Fibroblast of lung (primary cell): ENCODE data around the gene OR8D4. TPM values are rescaled to one million over a fixed set of nuclear protein-coding genes. Genes with fewer than 3 reads are reported as not detected.
"Not testable (repeated sequence)": the region's sequence is repeated elsewhere in the genome, so short reads cannot be mapped to it uniquely, and the experiment has no call there.

ENCODE experiments used
- DNase-seq, 2 donors: peaks; one replicate each; pipeline versions ENCODE4 v3.0.0 to v3.0.0-alpha.2; 2010; ENCODE audit warnings: low read depth in 2 of 2
- H2AFZ ChIP-seq: 2 replicates; pipeline ENCODE4 v1.5.1; 2012; ENCODE audit warnings: low read length, control low read depth, inconsistent platforms
- H3K27ac ChIP-seq: 2 replicates; pipeline ENCODE4 v1.5.1; 2011; ENCODE audit warnings: low read length, control low read depth; ENCODE audit not compliant: insufficient read depth
- H3K27me3 ChIP-seq: 2 replicates; pipeline ENCODE4 v1.5.1; 2011; ENCODE audit warnings: mild to moderate bottlenecking, low read length; ENCODE audit not compliant: control insufficient read depth, insufficient read depth
- H3K36me3 ChIP-seq: 2 replicates; pipeline ENCODE4 v1.5.1; 2011; ENCODE audit warnings: low read length; ENCODE audit not compliant: control insufficient read depth, insufficient read depth
- H3K4me1 ChIP-seq: 2 replicates; pipeline ENCODE4 v1.5.1; 2011; ENCODE audit warnings: low read length; ENCODE audit not compliant: control insufficient read depth, insufficient read depth; ENCODE audit errors: extremely low read depth
- H3K4me2 ChIP-seq: 2 replicates; pipeline ENCODE4 v1.5.1; 2011; ENCODE audit warnings: low read length, control low read depth; ENCODE audit not compliant: insufficient read depth; ENCODE audit errors: extremely low read depth
- H3K4me3 ChIP-seq, 4 experiments: fragments of 200-600 bp in 1 of 4; sonication (generic) in 1 of 4; replicated peaks in 1 of 4; 2 replicates each; pipeline ENCODE4 v1.5.1; 2011 to 2016; ENCODE audit warnings: low read length in 4 of 4, low read depth in 3 of 4, mild to moderate bottlenecking in 3 of 4, control low read depth in 2 of 4, inconsistent platforms in 1 of 4, mixed read lengths in 1 of 4; ENCODE audit not compliant: insufficient read depth in 1 of 4; ENCODE audit errors: control extremely low read depth in 1 of 4
- H3K79me2 ChIP-seq: 2 replicates; pipeline ENCODE4 v1.5.1; 2012; ENCODE audit warnings: mild to moderate bottlenecking, low read length, inconsistent platforms; ENCODE audit not compliant: control insufficient read depth, insufficient read depth
- H3K9ac ChIP-seq: 2 replicates; pipeline ENCODE4 v1.5.1; 2011; ENCODE audit warnings: mild to moderate bottlenecking, low read length, control low read depth; ENCODE audit not compliant: insufficient read depth
- H3K9me3 ChIP-seq: 2 replicates; pipeline ENCODE4 v1.5.1; 2012; ENCODE audit warnings: low read depth, low read length; ENCODE audit not compliant: control insufficient read depth, insufficient read depth
- H4K20me1 ChIP-seq: 2 replicates; pipeline ENCODE4 v1.5.1; 2011; ENCODE audit warnings: low read length; ENCODE audit not compliant: control insufficient read depth, insufficient read depth; ENCODE audit errors: extremely low read depth
- CTCF ChIP-seq, 2 donors: IDR thresholded peaks in 1 of 2; conservative IDR thresholded peaks in 1 of 2; 1 replicate in 1 of 2; 2 replicates in 1 of 2; pipeline ENCODE4 v1.5.1; 2011 to 2012; ENCODE audit warnings: low read length in 2 of 2, control low read depth in 1 of 2, inconsistent platforms in 1 of 2, low read depth in 1 of 2, mild to moderate bottlenecking in 1 of 2
- EZH2 ChIP-seq: IDR thresholded peaks from 2 replicates; pipeline ENCODE4 v1.5.1; 2012; ENCODE audit warnings: low read length, control low read depth, mild to moderate bottlenecking; ENCODE audit errors: missing control alignments
- polyA plus RNA-seq, 2 donors: library from polyadenylated mRNA; depleted of rRNA in 1 of 2; stranded (reverse) in 1 of 2; unstranded in 1 of 2; fragments of >200 nt; gene quantifications; 2 replicates each; pipeline ENCODE4 v1.2.1, GENCODE V29; 2011 to 2012; ENCODE audit warnings: missing spikeins in 1 of 2
- total RNA-seq: library from RNA; depleted of rRNA; stranded (reverse); fragments of >200 nt; gene quantifications from 2 replicates; pipeline ENCODE4 v1.2.1, GENCODE V29; 2014

The OR8D4 gene
- total and polyA plus RNA-seq, 2 donors (not counting 1 experiment from before 2014, with no cell fraction given) = not detected

GRCh38 chr11:123856444-123856843 lies 45.5 kb upstream of the OR8D4 start:
- no peaks in the 10 kb centered on the region for H3K36me3 ChIP-seq
- H3K9ac ChIP-seq = no peak overlapping the region

GRCh38 chr11:123859731-123860130 lies 42.2 kb upstream of the OR8D4 start:
- no peak overlapping the region for H2AFZ ChIP-seq
- no peak overlapping the region for H3K4me2 ChIP-seq
- H3K27ac ChIP-seq = no peak overlapping the region
- H3K9ac ChIP-seq = no peak overlapping the region
- H3K79me2 ChIP-seq = no peaks in the 10 kb centered on the region
- H3K9me3 ChIP-seq = no peaks in the 10 kb centered on the region
- H3K4me3 ChIP-seq = no peak overlapping the region
- no peak for DNase-seq
- no peaks in the 10 kb centered on the region for H3K27me3 ChIP-seq
- no peaks in the 10 kb centered on the region for H4K20me1 ChIP-seq
- H3K36me3 ChIP-seq = no peaks in the 10 kb centered on the region
- no peaks in the 10 kb centered on the region for H3K4me1 ChIP-seq
- no peak for TF ChIP-seq CTCF (conservative IDR thresholded peaks at IDR 0.05 in 1 of 2, IDR thresholded peaks at IDR 0.05 in 1 of 2; ENCODE audit: low read depth in 1 of 2, low read length in 2 of 2)
- TF ChIP-seq EZH2 = no peak

More at GRCh38 chr11:123856444-123856843, 45.5 kb upstream of the OR8D4 start:
- Histone ChIP-seq H3K9me3 (no peaks in the 10 kb centered on the region), H3K79me2 (no peaks in the 10 kb centered on the region), H3K4me2 (no peak overlapping the region), H3K27me3 (no peaks in the 10 kb centered on the region), H3K4me1 (no peaks in the 10 kb centered on the region), H4K20me1 (no peaks in the 10 kb centered on the region), H3K27ac (no peak overlapping the region), H3K4me3 (no peak overlapping the region), H2AFZ (no peak overlapping the region)
- no peak for DNase-seq
- TF ChIP-seq EZH2 (no peak), CTCF (conservative IDR thresholded peaks at IDR 0.05 in 1 of 2, IDR thresholded peaks at IDR 0.05 in 1 of 2; ENCODE audit: low read depth in 1 of 2, low read length in 2 of 2) (no peak)

GRCh38 chr11:123865293-123865692 lies 36.7 kb upstream of the OR8D4 start:
- H3K4me2 ChIP-seq, H3K9ac ChIP-seq, H3K36me3 ChIP-seq, H3K27me3 ChIP-seq, H4K20me1 ChIP-seq, H3K4me1 ChIP-seq, H3K27ac ChIP-seq, H3K9me3 ChIP-seq, H3K79me2 ChIP-seq, H2AFZ ChIP-seq, H3K4me3 ChIP-seq, DNase-seq: not testable (repeated sequence)

GRCh38 chr11:123867795-123868194 lies 34.2 kb upstream of the OR8D4 start:
- H3K4me3 ChIP-seq, H4K20me1 ChIP-seq, H3K79me2 ChIP-seq, H3K4me1 ChIP-seq, H3K4me2 ChIP-seq, DNase-seq, H3K27me3 ChIP-seq, H3K9ac ChIP-seq, H3K36me3 ChIP-seq, H3K9me3 ChIP-seq, H3K27ac ChIP-seq, H2AFZ ChIP-seq: not testable (repeated sequence)
